Heart right ventricle (tissue), 16 donors: ENCODE results near the gene TRAF7. TPM values are rescaled to one million over a fixed set of nuclear protein-coding genes. Genes with fewer than 3 reads are reported as not detected.

ENCODE experiments used
- ATAC-seq, 8 donors: fragments of 200-7000 bp; cut with Tn5 transposase; one replicate each; pipeline ENCODE4 v1.9.1; 2020; ENCODE audit warnings: mild to moderate bottlenecking in 8 of 8, moderate library complexity in 8 of 8, moderate number of reproducible peaks in 1 of 8
- DNase-seq, 2 donors: peaks; one replicate each; pipeline ENCODE4 v3.0.0-alpha.2; 2020
- H3K27ac ChIP-seq, 10 donors: fragments of 200-600 bp; sonication (generic) in 2 of 10; one replicate each; pipeline versions ENCODE4 v1.5.0 to v1.8.0; 2020 to 2022; ENCODE audit warnings: mild to moderate bottlenecking in 3 of 10
- H3K27me3 ChIP-seq, 7 donors: fragments of 200-600 bp; one replicate each; pipeline ENCODE4 v1.8.0; 2021 to 2022; ENCODE audit warnings: mild to moderate bottlenecking in 2 of 7
- H3K36me3 ChIP-seq, 9 donors: fragments of 200-600 bp; sonication (generic) in 1 of 9; one replicate each; pipeline versions ENCODE4 v1.5.0 to v1.8.0; 2020 to 2022; ENCODE audit warnings: mild to moderate bottlenecking in 2 of 9
- H3K4me1 ChIP-seq, 9 donors: fragments of 200-600 bp; sonication (generic) in 1 of 9; one replicate each; pipeline versions ENCODE4 v1.5.0 to v1.8.0; 2020 to 2022; ENCODE audit warnings: mild to moderate bottlenecking in 4 of 9
- H3K4me3 ChIP-seq, 10 donors: fragments of 200-600 bp; sonication (generic) in 2 of 10; one replicate each; pipeline versions ENCODE4 v1.5.0 to v1.8.0; 2020 to 2022; ENCODE audit warnings: mild to moderate bottlenecking in 7 of 10, moderate library complexity in 2 of 10
- H3K9me3 ChIP-seq, 11 donors: fragments of 200-600 bp in 10 of 11; sonication (generic) in 2 of 11; one replicate each; pipeline versions ENCODE4 v1.5.0 to v1.8.0; 2013 to 2022; ENCODE audit warnings: mild to moderate bottlenecking in 2 of 11, control low read depth in 1 of 11, moderate library complexity in 1 of 11
- WGBS, 2 donors: extraction: QIAGEN DNeasy Blood & Tissue Kit; methylation state at CpG; one replicate each; pipeline ENCODE4 v1.1.7; 2013; ENCODE audit warnings: inconsistent platforms in 1 of 2; 5-methylcytosine and 5-hydroxymethylcytosine counted together
- intact Hi-C, 10 donors: fragments of 100-400 bp; cut with DNase I; formaldehyde crosslinking; loops; one replicate each; pipeline versions ENCODE4 v1.11.1 to v1.14.2; 2022
- polyA plus RNA-seq, 2 donors: library from polyadenylated mRNA; stranded (reverse); fragments of 200-250 nt; gene quantifications; one replicate each; pipeline ENCODE4 v1.2.3, GENCODE V29; 2013
- total RNA-seq, 10 donors: library from RNA; stranded (reverse); fragmentation: NEBNext Ultra II Directional in 3 of 10; extraction: Animal tissue kit (Norgen Biotek cat#: 25700) in 3 of 10; gene quantifications; one replicate each; pipeline versions ENCODE4 v1.2.1 to v1.2.4, GENCODE V29; 2021 to 2023
- TF ChIP-seq, protein P1 (sequence below), 9 donors: fragments of 200-600 bp; sonication (generic) in 2 of 9; IDR thresholded peaks; one replicate each; pipeline versions ENCODE4 v1.5.0 to v1.8.0; 2021 to 2022; ENCODE audit warnings: antibody characterized with exemption in 9 of 9, mild to moderate bottlenecking in 5 of 9, moderate library complexity in 1 of 9
- donor health status: Arrhythmogenic right ventricular cardiomyopathy.
- donor health status: ischemic (EF 13 %, LVEDD 7.1; RV severe dilation, severe dysfunction).
- donor health status: healthy with polysubstance abuse.
- donor health status: DM: no; HTN: yes; CAD: no.
- donor health status: DM: no; HTN: no; CAD: no.
- donor health status: ischemic (EF 25% LVEDD 6.9; RV normal size, moderate dysfunction).
- donor health status: ischemic (EF 25% LVEDD 5.7; RV mildly dilated, moderate dysfunction).
- donor health status: healthy.
- donor health status: DM: yes; HTN: yes; CAD: no.
- donor health status: Ischemic cardiomyopathy.
- donor health status: ischemic (EF 35%, LVEDD 5.7; RV mildly dilated, moderate dysfunction).
- donor health status: nonischemic (EF 11% LVEDD 7.7; RV severe dilation, severe dysfunction).
- donor health status: DM: yes; HTN: yes; CAD: no.
- donor health status: PGD.
- donor health status: ischemic (EF 29% LVEDD 5.4; RV normal size, mild dysfunction).
- donor health status: nonischemic (EF 23%, LVEDD 6.1; RV moderate dilation, normal function).

The TRAF7 gene
- total and polyA plus RNA-seq, 12 donors = 14.6 to 44.9 (median 23.8) TPM

- WGBS, 2 donors = 66 to 71% methylated on average over 24 of the region's 24 CpGs
- no peaks in the 10 kb centered on the region for H3K9me3 ChIP-seq
- no peak overlapping the region for H3K27ac ChIP-seq
- H3K36me3 ChIP-seq = peaks cover 0 to 23% (median 2%) of the 10 kb centered on the region in 9 donors
- TF ChIP-seq, protein P1, sequence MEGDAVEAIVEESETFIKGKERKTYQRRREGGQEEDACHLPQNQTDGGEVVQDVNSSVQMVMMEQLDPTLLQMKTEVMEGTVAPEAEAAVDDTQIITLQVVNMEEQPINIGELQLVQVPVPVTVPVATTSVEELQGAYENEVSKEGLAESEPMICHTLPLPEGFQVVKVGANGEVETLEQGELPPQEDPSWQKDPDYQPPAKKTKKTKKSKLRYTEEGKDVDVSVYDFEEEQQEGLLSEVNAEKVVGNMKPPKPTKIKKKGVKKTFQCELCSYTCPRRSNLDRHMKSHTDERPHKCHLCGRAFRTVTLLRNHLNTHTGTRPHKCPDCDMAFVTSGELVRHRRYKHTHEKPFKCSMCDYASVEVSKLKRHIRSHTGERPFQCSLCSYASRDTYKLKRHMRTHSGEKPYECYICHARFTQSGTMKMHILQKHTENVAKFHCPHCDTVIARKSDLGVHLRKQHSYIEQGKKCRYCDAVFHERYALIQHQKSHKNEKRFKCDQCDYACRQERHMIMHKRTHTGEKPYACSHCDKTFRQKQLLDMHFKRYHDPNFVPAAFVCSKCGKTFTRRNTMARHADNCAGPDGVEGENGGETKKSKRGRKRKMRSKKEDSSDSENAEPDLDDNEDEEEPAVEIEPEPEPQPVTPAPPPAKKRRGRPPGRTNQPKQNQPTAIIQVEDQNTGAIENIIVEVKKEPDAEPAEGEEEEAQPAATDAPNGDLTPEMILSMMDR (IDR thresholded peaks at IDR 0.05) = no peak
- no peak for ATAC-seq
- H3K4me3 ChIP-seq = no peak overlapping the region
- H3K27me3 ChIP-seq = peaks cover 0 to 14% (median 0%) of the 10 kb centered on the region in 7 donors
- peaks cover 35 to 75% (median 68%) of the 10 kb centered on the region in 9 donors for H3K4me1 ChIP-seq
- no peak for DNase-seq
- intact Hi-C loops = loop anchor here in 5 of 10 donors (5.0 to 10.0 kb wide), 5 partner anchors 65 to 355 kb away; partner anchors contain the start of genes ECI1 (in 1 of the 5) and ZNF598 (in 1 of the 5)
Measured at GRCh38 chr16:2149630-2150417, 5.8 kb upstream of the TRAF7 start.

- Histone ChIP-seq H3K4me1 (peaks cover 35 to 75% (median 68%) of the 10 kb centered on the region in 9 donors), H3K36me3 (peaks cover 0 to 23% (median 2%) of the 10 kb centered on the region in 9 donors), H3K27ac (no peak overlapping the region), H3K9me3 (no peaks in the 10 kb centered on the region), H3K27me3 (peaks cover 0 to 14% (median 0%) of the 10 kb centered on the region in 7 donors), H3K4me3 (no peak overlapping the region)
- TF ChIP-seq, protein P1 (IDR thresholded peaks at IDR 0.05) = no peak
- WGBS, 2 donors = 63 to 64% methylated on average over 18 of the region's 18 CpGs
- DNase-seq (no peak), ATAC-seq (no peak)
- intact Hi-C loops = loop anchor here in 3 of 10 donors (5.0 to 10.0 kb wide), 3 partner anchors 102 to 354 kb away; partner anchors contain the start of gene ECI1 (in 1 of the 3)
Measured at GRCh38 chr16:2150418-2151187, 5.0 kb upstream of the TRAF7 start.

GRCh38 chr16:2151188-2152091 is 4.1 kb upstream of the TRAF7 start:
- ATAC-seq (no peak), DNase-seq (no peak)
- WGBS, 2 donors = 79 to 82% methylated on average over 13 of the region's 13 CpGs
- H3K4me1 ChIP-seq = peaks cover 35 to 80% (median 71%) of the 10 kb centered on the region in 9 donors
- peaks cover 0 to 14% (median 0%) of the 10 kb centered on the region in 7 donors for H3K27me3 ChIP-seq
- peaks cover 0 to 23% (median 2%) of the 10 kb centered on the region in 9 donors for H3K36me3 ChIP-seq
- intact Hi-C loops = loop anchor here in 4 of 10 donors (2.0 to 10.0 kb wide), 4 partner anchors 101 to 353 kb away; partner anchors contain the start of gene ECI1 (in 1 of the 4)
- H3K27ac ChIP-seq = no peak overlapping the region
- TF ChIP-seq, protein P1 (IDR thresholded peaks at IDR 0.05) = no peak
- no peak overlapping the region for H3K4me3 ChIP-seq
- no peaks in the 10 kb centered on the region for H3K9me3 ChIP-seq
